SW480 (cell line): ENCODE data around the gene RIBC2.
"Not testable (repeated sequence)": the region's sequence is repeated elsewhere in the genome, so short reads cannot be mapped to it uniquely, and the experiment has no call there.

Experiments used
- DNase-seq: peaks from one replicate; pipeline ENCODE4 v3.0.0-alpha.2; 2016; ENCODE audit warnings: low spot score

Gene RIBC2, protein sequence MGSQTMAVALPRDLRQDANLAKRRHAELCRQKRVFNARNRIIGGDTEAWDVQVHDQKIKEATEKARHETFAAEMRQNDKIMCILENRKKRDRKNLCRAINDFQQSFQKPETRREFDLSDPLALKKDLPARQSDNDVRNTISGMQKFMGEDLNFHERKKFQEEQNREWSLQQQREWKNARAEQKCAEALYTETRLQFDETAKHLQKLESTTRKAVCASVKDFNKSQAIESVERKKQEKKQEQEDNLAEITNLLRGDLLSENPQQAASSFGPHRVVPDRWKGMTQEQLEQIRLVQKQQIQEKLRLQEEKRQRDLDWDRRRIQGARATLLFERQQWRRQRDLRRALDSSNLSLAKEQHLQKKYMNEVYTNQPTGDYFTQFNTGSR

DNA sequence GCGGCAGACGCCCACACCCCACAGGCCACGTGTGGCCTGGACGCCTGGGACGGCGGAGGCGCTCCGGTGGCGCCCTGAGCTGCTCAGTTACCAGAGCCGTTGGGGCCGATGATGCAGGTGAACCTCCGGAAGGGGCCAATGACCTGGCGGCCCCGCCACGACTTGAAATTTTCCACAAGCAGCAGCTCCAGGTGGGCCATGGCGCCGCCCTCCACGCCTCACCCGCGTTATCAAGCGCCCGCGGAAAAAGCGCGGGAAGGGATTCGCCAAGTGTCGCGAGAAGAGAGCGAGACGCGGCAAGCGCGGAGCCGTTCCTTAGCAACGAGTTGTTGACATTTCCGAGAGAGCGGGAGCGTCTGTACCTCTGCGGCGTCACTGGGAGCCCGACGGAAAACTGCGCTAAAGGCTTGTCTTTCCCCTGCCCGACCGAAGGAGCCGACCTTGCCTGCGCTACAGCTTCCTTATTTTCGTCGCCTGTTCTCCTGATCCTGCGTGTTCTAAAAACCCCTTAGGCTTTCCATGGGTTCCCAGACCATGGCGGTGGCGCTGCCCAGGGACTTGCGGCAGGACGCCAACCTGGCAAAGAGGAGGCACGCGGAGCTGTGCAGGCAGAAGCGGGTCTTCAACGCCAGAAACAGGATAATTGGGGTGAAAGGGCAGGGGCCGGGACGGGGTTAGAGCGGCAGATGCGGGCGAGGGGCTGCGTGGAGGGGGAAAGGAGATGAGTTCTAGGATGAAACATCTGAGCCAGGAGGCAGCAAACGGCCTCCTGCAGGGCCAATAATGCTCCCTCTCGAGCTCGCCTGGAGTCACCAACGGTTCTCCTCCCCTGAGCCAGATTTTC lies at the start of gene RIBC2, which contains the start of gene SMC1B:
TSS of gene RIBC2 (plus strand) at position 326 of the 844 bp plus-strand sequence. CDS start at position 520, 194 bp downstream.
TSS of gene SMC1B (minus strand) at position 232 of the 844 bp plus-strand sequence. CDS start at position 200, 32 bp downstream.
- peak; percentile 89 for DNase-seq

- DNase-seq = no peak
These were observed 46.8 kb upstream of the RIBC2 start for GRCh38 chr22:45366713-45367112.

- not testable (repeated sequence) for DNase-seq
These were observed 39.9 kb upstream of the RIBC2 start for GRCh38 chr22:45373592-45373991.

- DNase-seq = no peak
These were observed 37.5 kb upstream of the RIBC2 start for GRCh38 chr22:45376009-45376408.

DNA sequence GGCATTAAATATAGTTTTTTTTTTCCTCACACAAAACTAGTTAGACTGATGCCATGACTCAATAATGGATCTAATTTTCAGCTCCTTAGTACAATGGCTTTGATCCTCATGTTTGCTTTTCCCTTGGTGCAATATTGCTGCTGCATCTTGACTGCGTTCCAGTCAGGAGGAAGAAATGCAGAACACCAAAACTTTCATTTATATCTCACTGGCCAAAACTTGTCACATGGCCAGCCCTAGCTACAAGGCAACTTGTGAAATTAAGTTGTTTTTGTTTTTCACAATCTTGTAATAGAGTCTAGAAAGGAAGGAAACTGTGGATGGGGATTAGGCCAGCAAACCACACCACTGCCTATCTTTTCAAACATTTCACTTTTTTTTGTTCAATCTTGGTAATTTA lies 36.8 kb upstream of the RIBC2 start:
- DNase-seq = no peak

- DNase-seq = no peak
These were observed 32.1 kb upstream of the RIBC2 start for GRCh38 chr22:45381348-45381747.

GRCh38 chr22:45389546-45389945 lies 23.9 kb upstream of the RIBC2 start:
- no peak for DNase-seq

- DNase-seq = no peak
These were observed 15.7 kb upstream of the RIBC2 start for GRCh38 chr22:45397806-45398205.

DNA sequence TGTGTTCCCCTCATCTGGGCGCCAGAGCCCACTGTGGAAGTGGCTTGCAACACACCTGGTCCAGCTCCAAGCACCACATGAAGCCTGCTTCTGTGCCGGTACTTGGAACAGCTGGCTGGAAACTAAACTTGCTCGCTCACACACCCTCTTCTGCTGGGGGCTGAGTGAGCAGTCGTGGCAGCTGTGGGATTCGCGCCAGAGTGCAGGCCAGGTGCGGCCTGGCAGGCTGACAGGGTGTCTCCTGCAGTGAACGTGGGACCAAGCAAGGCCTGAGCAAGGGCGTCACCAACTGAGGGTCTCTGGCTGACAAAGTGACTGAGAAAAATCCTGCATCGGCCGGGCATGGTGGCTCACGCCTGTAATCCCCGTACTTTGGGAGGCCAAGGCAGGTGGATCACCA lies 15.3 kb upstream of the RIBC2 start:
- DNase-seq = no peak

- DNase-seq = no peak
These were observed 13.6 kb upstream of the RIBC2 start for GRCh38 chr22:45399712-45400445.

DNA sequence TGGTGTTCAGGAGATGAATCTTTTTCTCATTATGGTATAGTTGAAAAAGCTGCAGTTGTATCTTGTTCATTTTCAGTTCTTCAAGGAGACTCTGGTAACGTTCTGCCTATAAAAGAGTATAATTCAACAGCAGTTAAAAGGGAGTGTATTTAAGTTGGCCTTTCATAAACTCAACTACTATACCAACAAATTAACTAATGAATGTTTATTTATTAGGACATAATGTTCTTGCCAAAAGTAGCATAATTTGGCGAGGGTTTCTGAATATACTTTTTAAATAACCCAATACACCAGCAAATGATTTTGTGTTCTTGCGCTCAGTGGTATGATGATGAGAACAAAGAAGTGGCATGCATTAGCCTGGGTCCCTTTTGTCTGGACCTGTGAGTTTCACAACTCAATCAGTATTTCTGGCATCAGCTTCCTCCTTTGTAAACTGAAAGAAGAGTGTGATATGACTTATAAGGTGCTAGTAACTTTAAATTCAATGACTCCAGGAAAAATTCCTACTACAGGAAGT lies 11.0 kb upstream of the RIBC2 start:
- no peak for DNase-seq

GRCh38 chr22:45407793-45408192 lies 5.7 kb upstream of the RIBC2 start:
- DNase-seq = no peak

GRCh38 chr22:45413013-45413367 lies 503 bp upstream of the RIBC2 start:
- no peak for DNase-seq

- DNase-seq = no peak
These were observed 4.7 kb downstream of the RIBC2 start for GRCh38 chr22:45418056-45418769.

GRCh38 chr22:45418770-45419138 lies 5.3 kb downstream of the RIBC2 start:
- DNase-seq = no peak

- DNase-seq = no peak
These were observed 6.5 kb downstream of the RIBC2 start for GRCh38 chr22:45420011-45420410.

- DNase-seq = no peak
These were observed 7.0 kb downstream of the RIBC2 start for GRCh38 chr22:45420539-45420938.

GRCh38 chr22:45421349-45422055 lies 8.0 kb downstream of the RIBC2 start:
- no peak for DNase-seq

GRCh38 chr22:45422237-45422983 lies 8.9 kb downstream of the RIBC2 start:
- no peak for DNase-seq

DNA sequence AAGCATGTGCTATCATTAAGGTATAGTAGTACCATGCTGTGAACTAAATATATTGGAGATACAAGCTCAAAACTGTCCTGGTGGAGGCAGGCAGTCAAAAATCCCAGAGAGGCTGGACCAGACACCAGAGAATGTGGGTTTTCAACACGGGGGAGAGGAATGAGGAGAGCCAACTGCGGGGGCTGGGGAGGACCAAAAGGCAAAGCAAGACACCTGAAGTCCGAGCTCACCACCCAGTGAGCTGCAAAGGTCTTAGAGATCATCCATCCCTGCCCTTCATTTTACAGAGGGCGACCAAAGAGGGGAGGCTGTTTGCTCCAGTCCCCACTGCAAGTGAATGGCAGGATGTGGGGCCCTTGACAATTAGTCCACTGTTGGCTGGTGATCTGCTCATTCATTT lies 10.0 kb downstream of the RIBC2 start:
- no peak for DNase-seq
